ENCODE measurements around the gene SLC22A6.

The SLC22A6 gene

DNA sequence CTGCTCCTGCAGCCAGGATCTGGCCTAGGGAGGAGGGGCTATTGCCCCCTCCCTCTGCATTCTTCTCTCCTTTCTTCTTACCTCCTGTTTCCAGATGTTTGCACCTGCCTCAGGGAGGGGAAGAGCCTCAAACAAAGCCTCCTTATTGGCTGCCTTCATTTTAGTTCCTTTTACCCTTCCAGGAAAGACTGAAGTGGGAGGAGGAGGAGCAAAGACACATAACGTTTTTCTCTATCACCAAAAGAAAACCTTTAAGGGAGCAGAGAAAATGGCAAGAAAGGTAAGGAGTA lies 50.3 kb downstream of the SLC22A6 start:
- no peaks in the 10 kb centered on the region for H3K9me3 ChIP-seq (ENCODE audit: insufficient read depth, low read length)
- no peak for TF ChIP-seq EZH2phosphoT487 (IDR thresholded peaks at IDR 0.05; ENCODE audit: low read depth)
- TF ChIP-seq, protein P1, sequence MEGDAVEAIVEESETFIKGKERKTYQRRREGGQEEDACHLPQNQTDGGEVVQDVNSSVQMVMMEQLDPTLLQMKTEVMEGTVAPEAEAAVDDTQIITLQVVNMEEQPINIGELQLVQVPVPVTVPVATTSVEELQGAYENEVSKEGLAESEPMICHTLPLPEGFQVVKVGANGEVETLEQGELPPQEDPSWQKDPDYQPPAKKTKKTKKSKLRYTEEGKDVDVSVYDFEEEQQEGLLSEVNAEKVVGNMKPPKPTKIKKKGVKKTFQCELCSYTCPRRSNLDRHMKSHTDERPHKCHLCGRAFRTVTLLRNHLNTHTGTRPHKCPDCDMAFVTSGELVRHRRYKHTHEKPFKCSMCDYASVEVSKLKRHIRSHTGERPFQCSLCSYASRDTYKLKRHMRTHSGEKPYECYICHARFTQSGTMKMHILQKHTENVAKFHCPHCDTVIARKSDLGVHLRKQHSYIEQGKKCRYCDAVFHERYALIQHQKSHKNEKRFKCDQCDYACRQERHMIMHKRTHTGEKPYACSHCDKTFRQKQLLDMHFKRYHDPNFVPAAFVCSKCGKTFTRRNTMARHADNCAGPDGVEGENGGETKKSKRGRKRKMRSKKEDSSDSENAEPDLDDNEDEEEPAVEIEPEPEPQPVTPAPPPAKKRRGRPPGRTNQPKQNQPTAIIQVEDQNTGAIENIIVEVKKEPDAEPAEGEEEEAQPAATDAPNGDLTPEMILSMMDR (IDR thresholded peaks at IDR 0.05; ENCODE audit: low read depth, low read length): no peak
- H3K27me3 ChIP-seq (ENCODE audit: low read depth, low read length): peaks cover 5% of the 10 kb centered on the region; the same call in 1 of the 2 replicates
- H3K27ac ChIP-seq (ENCODE audit: low read length): no peak overlapping the region
- H3K36me3 ChIP-seq (replicated peaks; ENCODE audit: low read depth, low read length): no peaks in the 10 kb centered on the region
- no peaks in the 10 kb centered on the region for H4K20me1 ChIP-seq (ENCODE audit: insufficient read depth, low read length)
- H3K4me1 ChIP-seq (ENCODE audit: low read length): no peaks in the 10 kb centered on the region
- H3K9ac ChIP-seq (ENCODE audit: low read length): no peak overlapping the region
- no peaks in the 10 kb centered on the region for H3K79me2 ChIP-seq (ENCODE audit: low read length)
- H3K4me3 ChIP-seq (ENCODE audit: low read length): no peak overlapping the region
- no peak overlapping the region for H3K4me2 ChIP-seq (ENCODE audit: low read length)
- no peak overlapping the region for H2AFZ ChIP-seq (ENCODE audit: low read depth, low read length)

DNA sequence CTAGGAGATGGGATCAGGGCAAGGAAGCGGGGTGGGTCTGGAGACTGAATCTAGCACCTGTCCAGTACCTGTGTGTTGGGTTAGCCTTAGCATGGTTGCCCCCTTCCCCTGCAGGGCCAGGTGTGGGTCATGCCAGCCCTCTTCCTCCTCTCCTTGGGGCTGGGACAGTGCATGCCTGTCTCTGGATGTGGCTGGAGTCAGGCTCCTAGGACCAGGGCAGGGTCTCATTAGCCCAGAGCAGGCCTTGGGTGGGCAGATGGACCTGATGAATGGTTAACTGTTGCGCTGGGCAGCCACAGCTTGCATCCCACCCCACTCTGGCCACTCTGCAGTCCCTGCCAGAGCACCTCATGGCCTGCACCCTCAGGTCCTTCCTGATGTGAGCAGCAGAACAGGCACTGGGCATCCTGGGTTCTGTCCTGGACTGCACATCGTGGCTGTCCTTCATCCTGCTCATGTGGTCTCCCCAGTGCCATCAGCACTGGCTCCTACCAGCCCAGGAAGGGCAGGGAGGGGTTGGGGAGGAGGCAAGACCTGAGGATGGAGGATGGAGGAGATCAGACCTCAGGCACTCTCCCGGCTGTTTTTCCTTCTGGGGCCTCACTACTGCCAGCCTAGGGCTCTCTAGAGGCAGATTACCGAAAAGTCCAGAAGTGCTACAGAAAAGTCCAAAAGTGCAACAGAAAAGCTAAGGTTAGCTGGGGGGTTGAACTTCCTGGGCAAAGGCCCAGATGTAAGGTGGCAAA lies 50.8 kb downstream of the SLC22A6 start:
- Histone ChIP-seq H3K9ac (ENCODE audit: low read length) (no peak overlapping the region), H3K79me2 (ENCODE audit: low read length) (no peaks in the 10 kb centered on the region), H3K27me3 (ENCODE audit: low read depth, low read length) (peaks cover 5% of the 10 kb centered on the region; the same call in 1 of the 2 replicates), H4K20me1 (ENCODE audit: insufficient read depth, low read length) (no peaks in the 10 kb centered on the region), H3K36me3 (replicated peaks; ENCODE audit: low read depth, low read length) (no peaks in the 10 kb centered on the region), H3K4me2 (ENCODE audit: low read length) (no peak overlapping the region), H3K4me1 (ENCODE audit: low read length) (no peaks in the 10 kb centered on the region), H3K4me3 (ENCODE audit: low read length) (no peak overlapping the region), H3K27ac (ENCODE audit: low read length) (no peak overlapping the region), H3K9me3 (ENCODE audit: insufficient read depth, low read length) (no peaks in the 10 kb centered on the region), H2AFZ (ENCODE audit: low read depth, low read length) (no peak overlapping the region)
- TF ChIP-seq, protein P1 (IDR thresholded peaks at IDR 0.05; ENCODE audit: low read depth, low read length): no peak
- TF ChIP-seq EZH2phosphoT487 (IDR thresholded peaks at IDR 0.05; ENCODE audit: low read depth): no peak

DNA sequence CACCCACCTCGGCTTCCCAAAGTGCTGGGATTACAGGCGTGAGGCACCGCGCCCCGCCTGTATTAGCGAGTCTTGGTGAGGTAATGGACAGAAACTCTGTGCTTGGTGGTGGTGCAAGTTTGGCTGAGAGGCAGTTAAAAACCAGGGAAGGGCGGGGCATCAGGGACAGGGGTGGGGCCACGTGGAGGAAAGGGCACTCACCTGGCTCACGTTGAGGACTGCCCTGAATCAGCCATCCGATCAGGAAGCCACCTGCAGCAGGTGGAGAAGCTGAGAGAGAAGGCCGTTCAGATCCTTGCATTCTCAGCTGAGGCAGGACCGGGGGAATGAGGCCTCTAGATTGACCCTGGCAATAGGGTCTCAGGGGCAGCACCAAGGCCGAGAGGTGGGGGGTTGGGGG lies 51.5 kb downstream of the SLC22A6 start:
- TF ChIP-seq, protein P1 (IDR thresholded peaks at IDR 0.05; ENCODE audit: low read depth, low read length): no peak
- no peak for TF ChIP-seq EZH2phosphoT487 (IDR thresholded peaks at IDR 0.05; ENCODE audit: low read depth)
- Histone ChIP-seq H3K36me3 (replicated peaks; ENCODE audit: low read depth, low read length) (no peaks in the 10 kb centered on the region), H3K27me3 (ENCODE audit: low read depth, low read length) (peaks cover 5% of the 10 kb centered on the region; the same call in 1 of the 2 replicates), H3K79me2 (ENCODE audit: low read length) (no peaks in the 10 kb centered on the region), H3K9me3 (ENCODE audit: insufficient read depth, low read length) (no peaks in the 10 kb centered on the region), H3K4me1 (ENCODE audit: low read length) (no peaks in the 10 kb centered on the region), H3K9ac (ENCODE audit: low read length) (no peak overlapping the region), H2AFZ (ENCODE audit: low read depth, low read length) (no peak overlapping the region), H3K4me3 (ENCODE audit: low read length) (no peak overlapping the region), H3K4me2 (ENCODE audit: low read length) (no peak overlapping the region), H3K27ac (ENCODE audit: low read length) (no peak overlapping the region), H4K20me1 (ENCODE audit: insufficient read depth, low read length) (no peaks in the 10 kb centered on the region)

DNA sequence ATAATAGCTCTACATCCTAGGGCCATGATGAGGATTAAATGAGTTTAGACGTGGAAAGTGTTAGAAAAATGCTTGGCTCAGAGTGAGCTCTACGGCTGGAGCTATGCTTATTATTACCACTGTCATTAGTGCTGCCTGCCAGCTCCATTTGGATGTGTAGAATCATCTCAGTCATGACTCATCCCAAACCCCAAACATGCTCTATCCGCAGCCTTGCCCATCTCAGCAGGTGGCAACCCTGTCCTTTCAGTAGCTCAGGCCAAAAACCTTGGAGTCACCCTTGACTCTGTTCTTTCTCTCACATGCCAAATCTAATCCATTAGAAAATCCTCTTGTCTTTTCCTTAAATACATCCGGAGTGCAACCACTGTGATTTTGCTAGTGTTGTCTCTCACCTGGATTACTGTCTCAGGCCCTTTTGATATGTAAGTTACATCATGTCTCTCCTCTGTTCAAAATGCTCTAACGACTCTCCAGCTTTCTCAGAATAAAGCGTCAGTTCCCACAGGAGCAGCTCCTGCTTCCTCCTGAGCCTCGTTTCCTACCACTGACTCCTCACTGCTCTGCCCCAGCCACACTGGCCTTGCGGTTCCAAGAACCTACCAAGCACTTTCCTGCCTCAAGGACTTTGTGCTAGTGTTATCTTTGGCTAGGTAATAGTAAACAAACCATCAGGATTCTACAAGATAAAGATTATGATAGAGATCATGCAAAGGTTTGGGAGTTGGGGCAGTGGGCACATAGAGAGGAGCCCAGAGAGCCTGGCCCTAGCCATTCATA lies 53.1 kb downstream of the SLC22A6 start:
- Histone ChIP-seq H3K4me3 (ENCODE audit: low read length) (no peak overlapping the region), H3K4me2 (ENCODE audit: low read length) (no peak overlapping the region), H3K27ac (ENCODE audit: low read length) (no peak overlapping the region), H3K36me3 (replicated peaks; ENCODE audit: low read depth, low read length) (no peaks in the 10 kb centered on the region), H4K20me1 (ENCODE audit: insufficient read depth, low read length) (no peaks in the 10 kb centered on the region), H3K27me3 (ENCODE audit: low read depth, low read length) (peaks cover 5% of the 10 kb centered on the region; the same call in 1 of the 2 replicates), H2AFZ (ENCODE audit: low read depth, low read length) (no peak overlapping the region), H3K4me1 (ENCODE audit: low read length) (no peaks in the 10 kb centered on the region), H3K9ac (ENCODE audit: low read length) (no peak overlapping the region), H3K9me3 (ENCODE audit: insufficient read depth, low read length) (no peaks in the 10 kb centered on the region), H3K79me2 (ENCODE audit: low read length) (no peaks in the 10 kb centered on the region)
- no peak for TF ChIP-seq EZH2phosphoT487 (IDR thresholded peaks at IDR 0.05; ENCODE audit: low read depth)
- TF ChIP-seq, protein P1 (IDR thresholded peaks at IDR 0.05; ENCODE audit: low read depth, low read length): no peak

All from OCI-LY3 (cell line).